GM23338 (cell line): ENCODE results near the gene PAF1. TPM values are rescaled to one million over a fixed set of nuclear protein-coding genes. Genes with fewer than 3 reads are reported as not detected.
A peak's percentile ranks its signal among the peaks of the same experiment; 100 is the strongest.

Source experiments
- ATAC-seq: fragments of 200-7000 bp; cut with Tn5 transposase; 3 replicates; pipeline ENCODE4 v1.9.1; 2020
- DNase-seq: peaks from one replicate; pipeline ENCODE4 v3.0.0-alpha.2; 2015; ENCODE audit warnings: low spot score
- H2AFZ ChIP-seq: fragments of 200-600 bp; sonication (generic); 2 replicates; pipeline ENCODE4 v1.8.0; 2016; ENCODE audit warnings: antibody characterized with exemption, mild to moderate bottlenecking, moderate library complexity
- H3F3A ChIP-seq: fragments of 200-600 bp; sonication (generic); replicated peaks from 2 replicates; pipeline ENCODE4 v1.8.0; 2017; ENCODE audit warnings: antibody characterized with exemption, mixed run types, low read depth
- H3K27ac ChIP-seq: fragments of 200-600 bp; sonication (generic); 2 replicates; pipeline ENCODE4 v1.6.1; 2016; ENCODE audit warnings: low read depth
- H3K27me3 ChIP-seq: fragments of 200-600 bp; sonication (generic); 2 replicates; pipeline ENCODE4 v1.8.0; 2016; ENCODE audit warnings: mild to moderate bottlenecking, mixed run types, moderate library complexity; ENCODE audit not compliant: insufficient read depth
- H3K36me3 ChIP-seq: fragments of 200-600 bp; sonication (generic); 2 replicates; pipeline ENCODE4 v1.8.0; 2016; ENCODE audit warnings: mild to moderate bottlenecking; ENCODE audit not compliant: insufficient read depth
- H3K4me1 ChIP-seq: fragments of 200-600 bp; sonication (generic); 2 replicates; pipeline ENCODE4 v1.8.0; 2016; ENCODE audit warnings: mild to moderate bottlenecking, moderate library complexity; ENCODE audit not compliant: insufficient read depth
- H3K4me2 ChIP-seq: fragments of 200-600 bp; sonication (generic); 2 replicates; pipeline ENCODE4 v1.7.1; 2017; ENCODE audit warnings: mixed run types
- H3K4me3 ChIP-seq: fragments of 200-600 bp; sonication (generic); 2 replicates; pipeline ENCODE4 v1.6.1; 2016; ENCODE audit warnings: mixed run types
- H3K79me2 ChIP-seq: fragments of 200-600 bp; sonication (generic); replicated peaks from 2 replicates; pipeline ENCODE4 v1.8.0; 2017; ENCODE audit warnings: mild to moderate bottlenecking; ENCODE audit not compliant: insufficient read depth
- H3K9me2 ChIP-seq: fragments of 200-600 bp; sonication (generic); 2 replicates; pipeline ENCODE4 v1.8.0; 2017; ENCODE audit not compliant: insufficient read depth
- H4K20me1 ChIP-seq: fragments of 200-600 bp; sonication (generic); replicated peaks from 2 replicates; pipeline ENCODE4 v1.8.0; 2017; ENCODE audit warnings: mild to moderate bottlenecking; ENCODE audit not compliant: insufficient read depth
- H3K27ac Mint-ChIP-seq: 2 replicates; pipeline ENCODE4 v1.8.0; 2020; ENCODE audit warnings: inconsistent platforms, mild to moderate bottlenecking, moderate library complexity, mixed read lengths
- H3K27me3 Mint-ChIP-seq: 3 replicates; pipeline ENCODE4 v1.8.0; 2022; ENCODE audit warnings: low read depth, mild to moderate bottlenecking, moderate library complexity, mixed read lengths, inconsistent platforms; ENCODE audit not compliant: insufficient read depth, poor library complexity
- H3K36me3 Mint-ChIP-seq: 3 replicates; pipeline ENCODE4 v1.8.0; 2021; ENCODE audit warnings: low read depth, mild to moderate bottlenecking, inconsistent platforms, moderate library complexity, mixed read lengths
- H3K4me1 Mint-ChIP-seq: 3 replicates; pipeline ENCODE4 v1.8.0; 2020; ENCODE audit warnings: mild to moderate bottlenecking, inconsistent platforms, mixed read lengths
- H3K4me3 Mint-ChIP-seq: 3 replicates; pipeline ENCODE4 v1.8.0; 2021; ENCODE audit warnings: moderate library complexity, mild to moderate bottlenecking, inconsistent platforms, mixed read lengths
- H3K9me3 Mint-ChIP-seq: 3 replicates; pipeline ENCODE4 v1.8.0; 2020; ENCODE audit warnings: moderate library complexity, mild to moderate bottlenecking, inconsistent platforms, mixed read lengths
- CREB1 ChIP-seq: fragments of 250-450 bp; sonication (Bioruptor Pico); IDR thresholded peaks from 2 replicates; pipeline ENCODE4 v1.5.0; 2020; ENCODE audit warnings: low read depth, mild to moderate bottlenecking, moderate library complexity
- ZNF331 ChIP-seq: fragments of 250-450 bp; sonication (Bioruptor Pico); IDR thresholded peaks from 2 replicates; pipeline ENCODE4 v1.5.0; 2020; ENCODE audit warnings: low read depth, mild to moderate bottlenecking, moderate library complexity
- polyA plus RNA-seq: library from polyadenylated mRNA; unstranded; fragments of >200 nt; fragmentation: Nextera tagmentation; extraction: Ambion mirVana; gene quantifications from 2 replicates; pipeline ENCODE4 v1.2.1, GENCODE V29; 2016
- total RNA-seq: library from RNA; depleted of rRNA; stranded (reverse); fragments of >200 nt; shearing (Covaris generic); gene quantifications from 2 replicates; pipeline ENCODE4 v1.2.3, GENCODE V29; 2014
- TF ChIP-seq, protein P1 (sequence below): IDR thresholded peaks from 2 replicates; pipeline ENCODE4 v1.6.1; 2016; ENCODE audit warnings: antibody characterized with exemption
- TF ChIP-seq, protein P2 (sequence below): fragments of 250-450 bp; sonication (Bioruptor Pico); IDR thresholded peaks from 2 replicates; pipeline ENCODE4 v1.5.0; 2020; ENCODE audit warnings: mild to moderate bottlenecking, moderate library complexity

The PAF1 gene
- total and polyA plus RNA-seq, 2 experiments from 2014 or later, result 22.1 to 47.3 TPM

DNA sequence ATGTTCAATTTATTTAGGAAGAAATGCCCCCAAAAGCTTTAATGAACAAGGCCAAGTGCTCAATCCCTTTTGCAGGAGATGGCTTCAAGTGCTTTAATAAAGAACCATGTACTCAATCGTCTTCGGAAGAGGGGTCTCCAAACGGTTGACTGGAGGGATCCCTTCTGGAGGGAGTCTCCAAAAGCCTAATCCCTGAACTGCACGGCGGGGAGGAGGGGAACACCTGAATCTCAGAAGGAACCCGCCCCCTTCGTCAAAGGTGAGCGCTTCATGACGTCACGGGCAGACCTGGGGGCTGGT lies 505 bp downstream of the PAF1 start:
- Mint-ChIP-seq H3K9me3 (peaks cover 3% of the 10 kb centered on the region; the same call in 1 of the 3 replicates), H3K27me3 (peaks cover 25% of the 10 kb centered on the region), H3K36me3 (peaks cover 68% of the 10 kb centered on the region), H3K4me1 (peaks cover 16% of the 10 kb centered on the region), H3K4me3 (peak overlapping the region; percentile 97), H3K27ac (peak overlapping the region; percentile 100)
- Histone ChIP-seq H3F3A (peaks cover 25% of the 10 kb centered on the region; the same call in 1 of the 2 replicates), H3K9me2 (no peaks in the 10 kb centered on the region), H4K20me1 (peaks cover 16% of the 10 kb centered on the region), H3K27ac (peak overlapping the region; percentile 97), H3K27me3 (no peaks in the 10 kb centered on the region), H3K4me1 (peaks cover 8% of the 10 kb centered on the region), H3K36me3 (0 out of 2 replicates have a peak, but pooled peaks cover 9% of the 10 kb centered on the region), H2AFZ (peak overlapping the region; percentile 73; the same call in 1 of the 2 replicates), H3K4me2 (peak overlapping the region; percentile 88), H3K4me3 (peak overlapping the region; percentile 78), H3K79me2 (peaks cover 13% of the 10 kb centered on the region)
- TF ChIP-seq, protein P1, sequence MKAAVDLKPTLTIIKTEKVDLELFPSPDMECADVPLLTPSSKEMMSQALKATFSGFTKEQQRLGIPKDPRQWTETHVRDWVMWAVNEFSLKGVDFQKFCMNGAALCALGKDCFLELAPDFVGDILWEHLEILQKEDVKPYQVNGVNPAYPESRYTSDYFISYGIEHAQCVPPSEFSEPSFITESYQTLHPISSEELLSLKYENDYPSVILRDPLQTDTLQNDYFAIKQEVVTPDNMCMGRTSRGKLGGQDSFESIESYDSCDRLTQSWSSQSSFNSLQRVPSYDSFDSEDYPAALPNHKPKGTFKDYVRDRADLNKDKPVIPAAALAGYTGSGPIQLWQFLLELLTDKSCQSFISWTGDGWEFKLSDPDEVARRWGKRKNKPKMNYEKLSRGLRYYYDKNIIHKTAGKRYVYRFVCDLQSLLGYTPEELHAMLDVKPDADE, result no peak
- peak; percentile 99 for TF ChIP-seq CREB1
- 0 out of 2 replicates have a peak, but pooled peaks have one; percentile 30 for TF ChIP-seq ZNF331 (CRISPR knock-in tag)
- no peak for ATAC-seq
- DNase-seq, result no peak

DNA sequence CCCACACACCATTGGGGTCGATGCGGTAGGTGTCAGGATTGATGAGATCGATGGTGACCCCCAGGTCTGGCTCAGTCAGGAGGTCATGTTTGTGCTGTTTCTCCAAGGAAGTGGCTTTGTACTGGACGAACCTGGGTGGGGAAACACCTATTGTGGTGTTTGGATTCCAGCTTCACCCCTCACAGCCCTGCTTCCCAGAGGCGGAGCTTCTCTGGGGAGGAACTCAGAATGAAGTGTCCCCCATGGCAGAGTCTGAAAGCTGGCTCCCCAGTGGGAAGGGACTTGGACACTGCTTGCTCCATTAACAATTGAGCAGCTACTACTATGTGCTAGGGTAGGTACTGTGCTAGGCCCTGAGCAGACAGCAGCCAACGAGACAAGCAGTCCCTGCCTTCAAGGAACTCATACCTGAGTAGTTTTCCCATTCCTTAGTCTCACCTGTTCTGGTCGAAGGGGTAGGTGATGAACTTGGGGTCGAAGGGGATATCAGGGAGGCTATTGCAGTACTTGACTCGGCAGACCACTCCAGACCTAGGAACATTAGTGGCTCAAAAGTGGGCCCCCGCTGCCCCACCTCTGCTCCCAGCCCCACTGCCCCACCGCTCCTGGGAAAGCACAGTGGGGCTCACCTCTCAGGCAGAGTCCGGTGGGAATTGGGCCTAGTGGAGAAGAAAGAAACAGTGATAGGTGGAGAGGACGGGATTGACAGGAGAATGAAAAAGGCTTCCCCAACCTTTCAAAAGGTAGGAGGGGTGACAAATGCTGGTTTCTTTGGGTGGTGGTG lies 1.1 kb downstream of the PAF1 start:
- H3K79me2 ChIP-seq, result peaks cover 13% of the 10 kb centered on the region
- peak overlapping the region; percentile 97 for H3K27ac ChIP-seq
- peaks cover 17% of the 10 kb centered on the region for H4K20me1 ChIP-seq
- H3K9me2 ChIP-seq, result no peaks in the 10 kb centered on the region
- H3K27me3 Mint-ChIP-seq, result peaks cover 30% of the 10 kb centered on the region
- peaks cover 21% of the 10 kb centered on the region; the same call in 1 of the 2 replicates for H3F3A ChIP-seq
- peaks cover 68% of the 10 kb centered on the region for H3K36me3 Mint-ChIP-seq
- 0 out of 2 replicates have a peak, but pooled peaks cover 10% of the 10 kb centered on the region for H3K36me3 ChIP-seq
- H3K4me2 ChIP-seq, result peak overlapping the region; percentile 88
- H3K4me1 Mint-ChIP-seq, result peaks cover 21% of the 10 kb centered on the region
- ATAC-seq (no peak), DNase-seq (peak; percentile 34)
- no peaks in the 10 kb centered on the region for H3K27me3 ChIP-seq
- H2AFZ ChIP-seq, result peak overlapping the region; percentile 73; the same call in 1 of the 2 replicates
- peaks cover 3% of the 10 kb centered on the region; the same call in 1 of the 3 replicates for H3K9me3 Mint-ChIP-seq
- H3K4me1 ChIP-seq, result peaks cover 11% of the 10 kb centered on the region
- H3K4me3 ChIP-seq, result peak overlapping the region; percentile 78
- TF ChIP-seq, protein P2, sequence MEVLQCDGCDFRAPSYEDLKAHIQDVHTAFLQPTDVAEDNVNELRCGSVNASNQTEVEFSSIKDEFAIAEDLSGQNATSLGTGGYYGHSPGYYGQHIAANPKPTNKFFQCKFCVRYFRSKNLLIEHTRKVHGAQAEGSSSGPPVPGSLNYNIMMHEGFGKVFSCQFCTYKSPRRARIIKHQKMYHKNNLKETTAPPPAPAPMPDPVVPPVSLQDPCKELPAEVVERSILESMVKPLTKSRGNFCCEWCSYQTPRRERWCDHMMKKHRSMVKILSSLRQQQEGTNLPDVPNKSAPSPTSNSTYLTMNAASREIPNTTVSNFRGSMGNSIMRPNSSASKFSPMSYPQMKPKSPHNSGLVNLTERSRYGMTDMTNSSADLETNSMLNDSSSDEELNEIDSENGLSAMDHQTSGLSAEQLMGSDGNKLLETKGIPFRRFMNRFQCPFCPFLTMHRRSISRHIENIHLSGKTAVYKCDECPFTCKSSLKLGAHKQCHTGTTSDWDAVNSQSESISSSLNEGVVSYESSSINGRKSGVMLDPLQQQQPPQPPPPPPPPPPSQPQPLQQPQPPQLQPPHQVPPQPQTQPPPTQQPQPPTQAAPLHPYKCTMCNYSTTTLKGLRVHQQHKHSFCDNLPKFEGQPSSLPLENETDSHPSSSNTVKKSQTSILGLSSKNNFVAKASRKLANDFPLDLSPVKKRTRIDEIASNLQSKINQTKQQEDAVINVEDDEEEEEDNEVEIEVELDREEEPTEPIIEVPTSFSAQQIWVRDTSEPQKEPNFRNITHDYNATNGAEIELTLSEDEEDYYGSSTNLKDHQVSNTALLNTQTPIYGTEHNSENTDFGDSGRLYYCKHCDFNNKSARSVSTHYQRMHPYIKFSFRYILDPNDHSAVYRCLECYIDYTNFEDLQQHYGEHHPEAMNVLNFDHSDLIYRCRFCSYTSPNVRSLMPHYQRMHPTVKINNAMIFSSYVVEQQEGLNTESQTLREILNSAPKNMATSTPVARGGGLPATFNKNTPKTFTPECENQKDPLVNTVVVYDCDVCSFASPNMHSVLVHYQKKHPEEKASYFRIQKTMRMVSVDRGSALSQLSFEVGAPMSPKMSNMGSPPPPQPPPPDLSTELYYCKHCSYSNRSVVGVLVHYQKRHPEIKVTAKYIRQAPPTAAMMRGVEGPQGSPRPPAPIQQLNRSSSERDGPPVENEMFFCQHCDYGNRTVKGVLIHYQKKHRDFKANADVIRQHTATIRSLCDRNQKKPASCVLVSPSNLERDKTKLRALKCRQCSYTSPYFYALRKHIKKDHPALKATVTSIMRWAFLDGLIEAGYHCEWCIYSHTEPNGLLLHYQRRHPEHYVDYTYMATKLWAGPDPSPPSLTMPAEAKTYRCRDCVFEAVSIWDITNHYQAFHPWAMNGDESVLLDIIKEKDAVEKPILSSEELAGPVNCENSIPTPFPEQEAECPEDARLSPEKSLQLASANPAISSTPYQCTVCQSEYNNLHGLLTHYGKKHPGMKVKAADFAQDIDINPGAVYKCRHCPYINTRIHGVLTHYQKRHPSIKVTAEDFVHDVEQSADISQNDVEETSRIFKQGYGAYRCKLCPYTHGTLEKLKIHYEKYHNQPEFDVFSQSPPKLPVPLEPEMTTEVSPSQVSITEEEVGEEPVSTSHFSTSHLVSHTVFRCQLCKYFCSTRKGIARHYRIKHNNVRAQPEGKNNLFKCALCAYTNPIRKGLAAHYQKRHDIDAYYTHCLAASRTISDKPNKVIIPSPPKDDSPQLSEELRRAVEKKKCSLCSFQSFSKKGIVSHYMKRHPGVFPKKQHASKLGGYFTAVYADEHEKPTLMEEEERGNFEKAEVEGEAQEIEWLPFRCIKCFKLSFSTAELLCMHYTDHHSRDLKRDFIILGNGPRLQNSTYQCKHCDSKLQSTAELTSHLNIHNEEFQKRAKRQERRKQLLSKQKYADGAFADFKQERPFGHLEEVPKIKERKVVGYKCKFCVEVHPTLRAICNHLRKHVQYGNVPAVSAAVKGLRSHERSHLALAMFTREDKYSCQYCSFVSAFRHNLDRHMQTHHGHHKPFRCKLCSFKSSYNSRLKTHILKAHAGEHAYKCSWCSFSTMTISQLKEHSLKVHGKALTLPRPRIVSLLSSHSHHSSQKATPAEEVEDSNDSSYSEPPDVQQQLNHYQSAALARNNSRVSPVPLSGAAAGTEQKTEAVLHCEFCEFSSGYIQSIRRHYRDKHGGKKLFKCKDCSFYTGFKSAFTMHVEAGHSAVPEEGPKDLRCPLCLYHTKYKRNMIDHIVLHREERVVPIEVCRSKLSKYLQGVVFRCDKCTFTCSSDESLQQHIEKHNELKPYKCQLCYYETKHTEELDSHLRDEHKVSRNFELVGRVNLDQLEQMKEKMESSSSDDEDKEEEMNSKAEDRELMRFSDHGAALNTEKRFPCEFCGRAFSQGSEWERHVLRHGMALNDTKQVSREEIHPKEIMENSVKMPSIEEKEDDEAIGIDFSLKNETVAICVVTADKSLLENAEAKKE (CRISPR knock-in tag), result no peak
- no peak for TF ChIP-seq ZNF331 (CRISPR knock-in tag)
- peak overlapping the region; percentile 97 for H3K4me3 Mint-ChIP-seq
- H3K27ac Mint-ChIP-seq, result peak overlapping the region; percentile 100
